Stomach smooth muscle (tissue), 2 donors: ENCODE measurements around the gene PARD3B.

ENCODE experiments used
- H3K27ac ChIP-seq: one replicate; pipeline ENCODE4 v1.7.0; 2013; ENCODE audit warnings: mild to moderate bottlenecking, low read length, inconsistent platforms
- H3K27me3 ChIP-seq, 2 donors: one replicate each; pipeline ENCODE4 v1.7.0; 2013; ENCODE audit warnings: low read length in 2 of 2; ENCODE audit not compliant: insufficient read depth in 2 of 2, control insufficient read depth in 1 of 2
- H3K36me3 ChIP-seq, 2 donors: one replicate each; pipeline ENCODE4 v1.7.0; 2013; ENCODE audit warnings: low read length in 2 of 2; ENCODE audit not compliant: control insufficient read depth in 2 of 2, insufficient read depth in 2 of 2
- H3K4me1 ChIP-seq: one replicate; pipeline ENCODE4 v1.7.0; 2013; ENCODE audit warnings: low read length; ENCODE audit not compliant: control insufficient read depth, insufficient read depth
- H3K4me3 ChIP-seq, 2 donors: one replicate each; pipeline ENCODE4 v1.7.0; 2013; ENCODE audit warnings: low read length in 2 of 2
- H3K9ac ChIP-seq, 2 donors: one replicate each; pipeline ENCODE4 v1.7.0; 2013; ENCODE audit warnings: low read length in 2 of 2, mild to moderate bottlenecking in 1 of 2
- H3K9me3 ChIP-seq, 2 donors: one replicate each; pipeline ENCODE4 v1.7.0; 2013; ENCODE audit warnings: low read length in 2 of 2; ENCODE audit not compliant: control insufficient read depth in 2 of 2
- donor health status: healthy.
- donor health status: Pancreatic carcinoma.

The PARD3B gene

GRCh38 chr2:204834716-204835384, 289.6 kb downstream of the PARD3B start:
- no peaks in the 10 kb centered on the region for H3K36me3 ChIP-seq
- H3K27ac ChIP-seq, result no peak overlapping the region
- H3K4me3 ChIP-seq, result no peak overlapping the region
- no peaks in the 10 kb centered on the region for H3K9me3 ChIP-seq
- H3K4me1 ChIP-seq, result no peaks in the 10 kb centered on the region
- no peaks in the 10 kb centered on the region for H3K27me3 ChIP-seq
- H3K9ac ChIP-seq, result no peak overlapping the region

- no peaks in the 10 kb centered on the region for H3K27me3 ChIP-seq
- no peak overlapping the region for H3K4me3 ChIP-seq
- H3K9ac ChIP-seq, result no peak overlapping the region
- H3K36me3 ChIP-seq, result no peaks in the 10 kb centered on the region
- H3K9me3 ChIP-seq, result no peaks in the 10 kb centered on the region
- H3K4me1 ChIP-seq, result no peaks in the 10 kb centered on the region
- H3K27ac ChIP-seq, result no peak overlapping the region
These were observed 290.5 kb downstream of the PARD3B start for GRCh38 chr2:204835786-204836185.

- H3K4me3 ChIP-seq, result no peak overlapping the region
These were observed 295.2 kb downstream of the PARD3B start for GRCh38 chr2:204840504-204840903.

GRCh38 chr2:204842068-204842467, 296.8 kb downstream of the PARD3B start:
- no peak overlapping the region for H3K4me3 ChIP-seq
- no peaks in the 10 kb centered on the region for H3K9me3 ChIP-seq
- H3K9ac ChIP-seq, result no peak overlapping the region
- peaks cover 5% of the 10 kb centered on the region for H3K4me1 ChIP-seq
- no peaks in the 10 kb centered on the region for H3K36me3 ChIP-seq
- no peak overlapping the region for H3K27ac ChIP-seq
- H3K27me3 ChIP-seq, result no peaks in the 10 kb centered on the region

More at GRCh38 chr2:204840504-204840903, 295.2 kb downstream of the PARD3B start:
- Histone ChIP-seq H3K36me3 (no peaks in the 10 kb centered on the region), H3K9me3 (no peaks in the 10 kb centered on the region), H3K9ac (no peak overlapping the region), H3K27me3 (no peaks in the 10 kb centered on the region), H3K27ac (no peak overlapping the region), H3K4me1 (peaks cover 5% of the 10 kb centered on the region)

GRCh38 chr2:204842661-204843485, 297.6 kb downstream of the PARD3B start:
- Histone ChIP-seq H3K4me1 (peaks cover 5% of the 10 kb centered on the region), H3K36me3 (no peaks in the 10 kb centered on the region), H3K9ac (no peak overlapping the region), H3K9me3 (no peaks in the 10 kb centered on the region), H3K27ac (no peak overlapping the region), H3K4me3 (no peak overlapping the region), H3K27me3 (no peaks in the 10 kb centered on the region)

GRCh38 chr2:204846471-204846870, 301.2 kb downstream of the PARD3B start:
- Histone ChIP-seq H3K9ac (no peak overlapping the region), H3K4me1 (peaks cover 5% of the 10 kb centered on the region), H3K9me3 (no peaks in the 10 kb centered on the region), H3K27ac (no peak overlapping the region), H3K36me3 (no peaks in the 10 kb centered on the region), H3K27me3 (no peaks in the 10 kb centered on the region), H3K4me3 (no peak overlapping the region)

GRCh38 chr2:204849892-204850291, 304.6 kb downstream of the PARD3B start:
- no peaks in the 10 kb centered on the region for H3K36me3 ChIP-seq
- no peak overlapping the region for H3K4me3 ChIP-seq
- H3K4me1 ChIP-seq, result no peaks in the 10 kb centered on the region
- no peaks in the 10 kb centered on the region for H3K27me3 ChIP-seq
- H3K9ac ChIP-seq, result no peak overlapping the region
- H3K9me3 ChIP-seq, result no peaks in the 10 kb centered on the region
- H3K27ac ChIP-seq, result no peak overlapping the region

- no peaks in the 10 kb centered on the region for H3K36me3 ChIP-seq
These were observed 305.3 kb downstream of the PARD3B start for GRCh38 chr2:204850581-204850980.

GRCh38 chr2:204853905-204854304, 308.6 kb downstream of the PARD3B start:
- H3K9me3 ChIP-seq, result no peaks in the 10 kb centered on the region
- no peaks in the 10 kb centered on the region for H3K27me3 ChIP-seq
- no peak overlapping the region for H3K4me3 ChIP-seq
- no peak overlapping the region for H3K9ac ChIP-seq
- no peaks in the 10 kb centered on the region for H3K36me3 ChIP-seq
- peak overlapping the region; percentile 46 for H3K27ac ChIP-seq
- H3K4me1 ChIP-seq, result no peaks in the 10 kb centered on the region

More at GRCh38 chr2:204850581-204850980, 305.3 kb downstream of the PARD3B start:
- Histone ChIP-seq H3K9me3 (no peaks in the 10 kb centered on the region), H3K27ac (no peak overlapping the region), H3K4me3 (no peak overlapping the region), H3K9ac (no peak overlapping the region), H3K27me3 (no peaks in the 10 kb centered on the region), H3K4me1 (no peaks in the 10 kb centered on the region)

GRCh38 chr2:204860274-204860673, 315.0 kb downstream of the PARD3B start:
- H3K4me3 ChIP-seq, result peak overlapping the region; percentile 23 to 44
- H3K27me3 ChIP-seq, result no peaks in the 10 kb centered on the region
- H3K36me3 ChIP-seq, result no peaks in the 10 kb centered on the region
- peaks cover 3% of the 10 kb centered on the region for H3K4me1 ChIP-seq
- H3K9ac ChIP-seq, result no peak overlapping the region
- H3K27ac ChIP-seq, result peak overlapping the region; percentile 37
- no peaks in the 10 kb centered on the region for H3K9me3 ChIP-seq

- Histone ChIP-seq H3K27me3 (no peaks in the 10 kb centered on the region), H3K27ac (no peak overlapping the region), H3K36me3 (no peaks in the 10 kb centered on the region), H3K4me1 (peaks cover 3% of the 10 kb centered on the region), H3K9me3 (no peaks in the 10 kb centered on the region), H3K4me3 (no peak overlapping the region), H3K9ac (no peak overlapping the region)
These were observed 317.5 kb downstream of the PARD3B start for GRCh38 chr2:204862809-204863208.
